NCI-H226 (cell line): ENCODE data around the gene TTLL11.

Experiments used
- DNase-seq: peaks from one replicate; pipeline ENCODE4 v3.0.0-alpha.2; 2015

TTLL11 gene

GRCh38 chr9:121822093-121823085 is 270.7 kb downstream of the TTLL11 start:
- DNase-seq, result no peak

GRCh38 chr9:121821326-121821725 is 271.8 kb downstream of the TTLL11 start:
- DNase-seq, result no peak

DNA sequence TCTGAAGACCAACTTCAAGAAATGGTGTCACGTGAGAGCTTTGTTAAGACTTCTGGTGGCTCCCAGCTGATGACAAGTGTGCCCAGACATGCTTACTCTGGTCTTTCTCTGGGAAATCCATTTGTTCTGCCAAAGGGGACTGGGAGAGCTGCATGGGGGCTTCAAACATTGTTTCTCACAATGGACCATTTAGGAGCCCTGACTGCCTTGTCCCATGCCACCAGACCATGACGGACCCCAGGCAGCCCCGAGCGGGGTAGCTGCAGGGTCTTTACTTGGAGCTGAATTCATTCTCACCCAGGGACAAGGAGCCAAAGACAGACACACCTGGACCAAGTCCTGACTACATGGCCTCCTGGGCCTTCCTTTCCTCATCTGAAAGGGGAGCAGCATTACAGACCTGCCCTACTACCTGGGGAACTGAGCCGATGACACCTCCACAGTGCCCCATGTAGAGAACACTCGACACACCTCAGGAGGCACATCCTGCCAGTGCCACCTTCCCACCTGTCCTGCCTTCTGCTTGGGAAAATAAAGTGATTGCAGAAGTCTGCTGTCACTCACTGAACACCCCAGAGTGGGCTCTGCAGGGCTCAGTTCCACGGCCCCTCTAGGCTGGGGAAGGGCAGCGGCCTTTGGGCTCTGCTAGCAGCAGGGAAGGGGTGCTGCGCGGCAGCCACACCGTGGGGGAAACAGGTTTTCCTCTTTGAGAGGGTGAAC is 272.7 kb downstream of the TTLL11 start:
- DNase-seq, result no peak

DNA sequence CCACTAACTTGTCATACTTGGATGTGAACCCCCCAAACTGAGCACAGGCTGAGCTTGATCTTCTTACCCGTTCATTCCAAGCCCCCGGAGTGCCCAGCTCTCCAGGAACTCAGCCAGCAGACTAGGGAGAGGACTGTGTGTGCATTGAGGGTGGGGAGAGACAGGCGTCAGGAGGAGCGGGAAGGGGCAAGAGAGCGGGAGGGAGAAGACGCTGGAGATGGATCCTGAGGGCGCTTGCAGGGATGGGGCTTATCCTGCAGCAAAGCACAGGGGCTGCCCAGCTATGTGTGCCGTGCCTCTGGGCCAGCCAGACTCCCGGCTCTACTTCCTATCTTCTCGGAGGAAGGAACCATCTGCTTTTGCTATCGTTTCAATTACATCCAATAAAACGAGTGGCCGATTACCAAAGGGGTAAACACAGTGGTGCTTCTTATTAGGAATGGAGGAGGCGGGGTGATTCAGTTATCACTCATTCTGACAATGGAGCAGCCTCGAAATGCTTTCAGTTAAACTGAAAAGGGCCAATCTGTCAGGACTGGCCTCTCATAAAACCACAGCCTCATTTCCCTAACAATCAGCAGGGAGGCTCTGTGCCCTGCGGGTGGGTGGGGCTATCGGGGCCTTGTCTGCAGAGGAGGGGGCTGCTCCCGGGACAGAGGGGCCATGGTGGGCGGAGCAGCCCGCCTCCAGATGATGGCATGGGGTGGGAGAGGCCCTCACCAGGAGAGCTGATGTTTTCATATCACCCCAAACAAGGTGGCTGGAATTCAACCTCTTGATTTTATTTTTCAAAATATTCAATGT is 273.5 kb downstream of the TTLL11 start:
- no peak for DNase-seq

GRCh38 chr9:121818841-121819427 is 274.2 kb downstream of the TTLL11 start:
- DNase-seq, result no peak

DNA sequence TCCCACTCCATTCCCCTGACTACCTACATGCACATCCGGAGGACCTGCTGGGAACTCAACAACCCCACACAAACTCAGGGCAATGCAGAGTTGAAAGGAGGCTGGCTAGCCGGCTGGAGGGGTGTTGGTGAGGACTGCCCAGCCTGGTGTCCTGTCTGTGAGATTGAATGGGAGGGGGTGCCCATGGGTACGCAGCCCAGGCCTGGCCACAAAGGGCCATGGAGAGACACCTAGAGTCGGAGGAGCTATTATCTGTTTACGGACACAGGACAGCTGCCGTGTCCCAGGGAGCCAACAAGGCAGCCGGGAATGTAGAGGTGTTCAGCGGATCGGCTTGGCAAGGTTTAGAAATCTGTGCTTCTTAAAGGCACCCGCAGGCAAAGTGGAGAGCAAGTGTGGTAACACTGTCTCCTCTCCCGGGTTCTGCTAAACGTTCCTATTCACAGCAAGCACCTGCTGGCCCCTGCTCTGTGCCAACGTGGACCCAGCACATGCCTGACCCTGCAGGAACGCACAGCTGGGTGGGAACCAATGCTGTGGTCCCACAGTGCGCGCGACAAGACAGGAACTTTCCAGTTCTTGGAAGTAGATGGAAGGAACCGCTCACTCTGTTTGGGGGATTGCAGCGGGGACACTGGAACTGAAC is 275.0 kb downstream of the TTLL11 start:
- no peak for DNase-seq

DNA sequence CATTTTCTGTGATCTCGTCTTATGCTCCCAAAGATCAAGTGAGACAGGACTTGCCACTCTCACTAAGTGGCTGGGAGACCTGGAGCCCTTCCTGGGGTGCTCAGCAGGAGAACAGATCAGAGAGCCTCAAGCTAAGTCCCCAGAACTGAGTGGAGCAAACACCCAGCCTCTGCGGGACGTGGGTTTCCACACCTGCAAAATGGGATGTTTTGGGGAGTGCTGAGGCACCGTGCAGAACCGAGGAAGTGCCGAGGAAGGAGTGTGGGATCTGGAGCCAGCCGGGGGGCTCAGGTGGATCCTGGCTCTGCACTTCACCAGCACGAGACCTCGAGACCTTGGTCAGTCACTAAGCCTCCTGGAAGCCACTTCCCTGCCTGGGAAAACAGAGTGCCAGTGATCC is 275.6 kb downstream of the TTLL11 start:
- no peak for DNase-seq

DNA sequence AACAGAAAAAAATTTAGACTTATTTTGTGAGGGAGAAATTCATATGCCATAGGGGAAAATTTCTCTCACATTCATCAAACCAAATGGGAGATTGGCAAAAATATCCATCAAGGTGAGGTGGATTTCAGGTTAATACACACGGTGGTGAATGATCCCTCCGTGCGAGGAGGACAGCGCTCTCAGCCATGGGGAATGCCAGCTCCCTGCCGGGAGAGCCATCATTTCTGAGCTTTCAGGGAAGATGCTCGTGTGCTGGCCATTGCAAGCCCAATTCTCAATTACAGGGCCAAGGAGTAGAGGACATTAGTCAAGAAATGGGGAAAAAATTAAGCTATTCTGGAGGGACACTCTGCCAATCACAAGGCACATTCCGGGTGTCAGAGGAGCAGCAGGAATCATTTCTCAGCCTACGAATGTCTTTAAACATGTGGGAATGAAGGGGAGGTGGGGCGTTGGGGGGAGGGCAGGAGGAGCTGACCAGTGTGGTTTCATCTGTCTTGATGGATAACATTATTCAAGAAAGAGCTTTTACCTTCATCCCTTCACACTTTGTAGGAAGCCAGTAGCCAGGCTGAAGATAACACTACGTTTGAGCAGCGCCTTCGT is 276.2 kb downstream of the TTLL11 start:
- DNase-seq, result no peak

- no peak for DNase-seq
Measured at GRCh38 chr9:121816449-121816817, 276.7 kb downstream of the TTLL11 start.

DNA sequence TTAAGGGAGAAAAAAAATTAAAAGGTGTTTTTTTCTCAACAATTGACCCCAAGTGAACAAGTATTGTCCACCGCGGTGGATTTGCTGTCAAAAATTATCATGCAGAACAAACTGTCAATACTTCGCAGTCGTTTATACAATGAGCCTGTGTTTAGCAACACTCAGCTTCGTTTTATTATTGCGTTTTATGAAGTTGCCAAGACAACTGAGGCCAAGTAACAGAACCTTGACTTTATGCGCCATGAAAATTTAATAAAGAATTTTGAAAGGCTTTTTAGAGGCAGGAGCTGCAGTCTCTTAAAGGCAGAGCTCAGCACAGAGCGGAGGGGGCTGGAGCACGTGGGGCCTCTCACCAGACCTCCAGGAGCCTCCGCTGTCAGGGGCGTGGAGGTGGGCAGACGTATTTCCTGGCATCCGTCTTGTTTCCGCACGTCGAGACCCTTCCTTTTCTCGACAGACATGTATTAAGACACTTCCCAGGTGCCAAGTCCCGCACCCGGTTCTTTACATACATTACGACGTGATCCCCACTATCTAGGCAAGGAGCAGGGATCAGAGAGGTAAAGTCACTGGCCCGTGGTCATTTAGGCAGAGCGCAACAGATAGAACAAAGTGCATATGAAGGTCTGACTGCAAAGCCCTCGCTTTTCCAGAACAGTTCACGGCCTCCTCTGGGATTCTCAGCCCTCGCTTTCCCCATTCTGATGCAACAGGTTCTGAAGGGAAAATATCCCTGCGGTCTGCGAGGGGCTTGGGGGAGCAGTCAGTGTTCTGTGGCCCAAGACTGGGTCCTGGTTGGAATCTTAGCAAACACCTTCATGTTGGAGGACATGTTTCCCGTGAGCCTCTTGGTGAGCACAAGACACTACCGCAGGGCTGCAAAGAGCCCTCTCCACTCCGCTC is 277.3 kb downstream of the TTLL11 start:
- DNase-seq, result no peak

DNA sequence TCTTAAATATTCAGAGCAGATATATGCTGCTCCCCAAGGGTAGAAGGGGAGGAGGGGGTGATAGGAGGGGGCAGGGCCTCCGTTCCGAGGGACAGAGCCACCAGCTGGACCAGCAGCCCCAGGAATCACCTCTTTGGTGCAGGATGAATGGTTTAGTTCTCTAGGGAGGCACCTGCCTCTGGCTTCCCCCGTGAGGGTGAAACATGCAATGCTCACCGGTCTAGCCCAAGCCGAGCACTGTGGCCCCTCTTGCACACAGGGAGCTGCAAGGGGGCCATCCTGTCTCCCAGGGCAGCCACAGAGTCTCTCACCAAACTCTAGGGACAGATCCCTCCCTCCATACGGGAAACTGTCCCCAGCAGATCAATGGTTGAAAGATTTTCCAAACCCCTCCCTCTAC is 278.0 kb downstream of the TTLL11 start:
- DNase-seq, result no peak

- no peak for DNase-seq
Measured at GRCh38 chr9:121814594-121814993, 278.5 kb downstream of the TTLL11 start.

GRCh38 chr9:121813519-121814210 is 279.4 kb downstream of the TTLL11 start:
- DNase-seq, result no peak

GRCh38 chr9:121812159-121812735 is 280.9 kb downstream of the TTLL11 start:
- no peak for DNase-seq

DNA sequence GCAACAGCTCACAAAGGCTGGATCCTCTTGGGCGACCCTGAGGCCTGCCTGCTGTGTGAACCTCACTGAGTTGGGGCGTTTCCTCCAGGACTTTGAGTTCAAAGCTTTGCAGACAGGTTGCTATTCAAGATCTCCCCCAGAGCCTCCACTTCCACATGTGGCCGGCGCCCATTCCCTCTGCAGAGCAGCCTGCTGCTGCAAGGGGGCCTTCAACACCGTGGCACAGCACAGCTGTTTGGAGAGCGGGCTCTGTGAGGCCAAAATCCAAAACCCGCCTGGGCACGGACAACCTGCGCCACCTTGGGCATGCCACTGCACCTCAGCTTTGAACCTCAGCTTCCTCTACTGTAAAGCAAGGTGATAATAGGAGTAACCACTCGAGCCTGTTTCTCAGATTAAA is 281.4 kb downstream of the TTLL11 start:
- DNase-seq, result no peak

- no peak for DNase-seq
Measured at GRCh38 chr9:121811140-121811539, 282.0 kb downstream of the TTLL11 start.

- no peak for DNase-seq
Measured at GRCh38 chr9:121810489-121810888, 282.6 kb downstream of the TTLL11 start.

- no peak for DNase-seq
Measured at GRCh38 chr9:121809356-121810050, 283.6 kb downstream of the TTLL11 start.

GRCh38 chr9:121808781-121809180 is 284.3 kb downstream of the TTLL11 start:
- no peak for DNase-seq
